Parathyroid adenoma (tissue), 2 donors: ENCODE results near the gene MKKS.

Experiments
- H2AFZ ChIP-seq: fragments of 300-600 bp; sonication (generic); one replicate; pipeline ENCODE4 v1.7.0; 2017; ENCODE audit warnings: antibody characterized with exemption, mild to moderate bottlenecking
- H3K27ac ChIP-seq: fragments of 300-600 bp; sonication (generic); one replicate; pipeline ENCODE4 v1.7.0; 2017
- H3K27me3 ChIP-seq: fragments of 300-600 bp; sonication (generic); one replicate; pipeline ENCODE4 v1.7.0; 2017; ENCODE audit warnings: low read length; ENCODE audit not compliant: control insufficient read depth, insufficient read depth
- H3K36me3 ChIP-seq: fragments of 300-600 bp; sonication (generic); one replicate; pipeline ENCODE4 v1.7.0; 2017; ENCODE audit warnings: low read length; ENCODE audit not compliant: control insufficient read depth, insufficient read depth
- H3K4me1 ChIP-seq: fragments of 300-600 bp; sonication (generic); one replicate; pipeline ENCODE4 v1.7.0; 2017; ENCODE audit warnings: control low read depth
- H3K4me2 ChIP-seq: fragments of 300-600 bp; sonication (generic); one replicate; pipeline ENCODE4 v1.7.0; 2017; ENCODE audit warnings: low read length
- H3K4me3 ChIP-seq: fragments of 300-600 bp; sonication (generic); one replicate; pipeline ENCODE4 v1.7.0; 2017; ENCODE audit warnings: low read depth, low read length
- H3K79me2 ChIP-seq: fragments of 300-600 bp; sonication (generic); one replicate; pipeline ENCODE4 v1.7.0; 2017; ENCODE audit warnings: control low read depth
- H3K9ac ChIP-seq: fragments of 300-600 bp; sonication (generic); one replicate; pipeline ENCODE4 v1.7.0; 2017; ENCODE audit warnings: mild to moderate bottlenecking
- H3K9me3 ChIP-seq: fragments of 300-600 bp; sonication (generic); one replicate; pipeline ENCODE4 v1.7.0; 2017; ENCODE audit warnings: low read length; ENCODE audit not compliant: control insufficient read depth
- CTCF ChIP-seq: fragments of 300-600 bp; sonication (generic); IDR thresholded peaks from one replicate; pipeline ENCODE4 v1.7.0; 2017; ENCODE audit warnings: antibody characterized with exemption, mild to moderate bottlenecking
- donor health status: primary hyperparathyroidism.

Gene MKKS

GRCh38 chr20:10430704-10431103 lies 3.3 kb downstream of the MKKS start:
- H3K4me1 ChIP-seq: peaks cover 5% of the 10 kb centered on the region
- no peaks in the 10 kb centered on the region for H3K27me3 ChIP-seq
- no peak overlapping the region for H3K4me3 ChIP-seq
- H3K36me3 ChIP-seq: no peaks in the 10 kb centered on the region
- no peaks in the 10 kb centered on the region for H3K9me3 ChIP-seq
- no peak overlapping the region for H3K27ac ChIP-seq
- TF ChIP-seq CTCF: no peak
- H3K4me2 ChIP-seq: no peak overlapping the region
- peaks cover 15% of the 10 kb centered on the region for H3K79me2 ChIP-seq
- no peak overlapping the region for H2AFZ ChIP-seq
- no peak overlapping the region for H3K9ac ChIP-seq

GRCh38 chr20:10430000-10430466 lies 4.0 kb downstream of the MKKS start:
- H3K4me2 ChIP-seq: no peak overlapping the region
- H3K4me1 ChIP-seq: peaks cover 5% of the 10 kb centered on the region
- no peaks in the 10 kb centered on the region for H3K9me3 ChIP-seq
- TF ChIP-seq CTCF: no peak
- H3K27me3 ChIP-seq: no peaks in the 10 kb centered on the region
- no peak overlapping the region for H2AFZ ChIP-seq
- H3K36me3 ChIP-seq: no peaks in the 10 kb centered on the region
- H3K4me3 ChIP-seq: no peak overlapping the region
- no peak overlapping the region for H3K9ac ChIP-seq
- no peak overlapping the region for H3K27ac ChIP-seq
- H3K79me2 ChIP-seq: peaks cover 15% of the 10 kb centered on the region

DNA sequence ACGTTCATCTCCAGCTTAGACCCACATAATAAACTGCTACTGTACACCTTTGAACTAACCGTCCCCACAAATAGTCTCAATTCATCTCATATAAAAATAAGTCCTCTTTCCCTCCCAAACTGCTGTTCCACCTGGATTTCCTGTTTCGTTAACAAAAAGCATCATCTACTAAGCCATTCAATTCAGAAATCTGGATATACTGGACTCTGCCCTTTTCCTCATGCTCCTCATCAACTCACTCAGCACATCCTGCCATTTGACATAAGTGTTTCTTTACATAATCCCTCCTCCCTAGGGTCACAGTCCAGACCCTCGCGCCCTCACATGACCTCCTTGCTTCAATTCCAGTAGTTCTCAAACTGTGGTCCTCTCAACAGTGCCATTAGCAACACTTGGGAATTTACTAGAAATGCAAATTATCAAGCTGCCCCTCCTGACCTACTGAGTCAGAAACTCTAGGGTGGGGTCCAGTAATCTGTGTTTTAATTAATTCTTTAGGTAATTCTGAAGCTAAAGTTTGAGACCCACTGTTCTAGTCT lies 4.5 kb downstream of the MKKS start:
- no peak overlapping the region for H3K27ac ChIP-seq
- H3K9me3 ChIP-seq: no peaks in the 10 kb centered on the region
- peaks cover 15% of the 10 kb centered on the region for H3K79me2 ChIP-seq
- H3K27me3 ChIP-seq: no peaks in the 10 kb centered on the region
- no peak overlapping the region for H3K9ac ChIP-seq
- H3K4me1 ChIP-seq: peaks cover 5% of the 10 kb centered on the region
- TF ChIP-seq CTCF: no peak
- no peaks in the 10 kb centered on the region for H3K36me3 ChIP-seq
- H3K4me2 ChIP-seq: no peak overlapping the region
- no peak overlapping the region for H2AFZ ChIP-seq
- no peak overlapping the region for H3K4me3 ChIP-seq

DNA sequence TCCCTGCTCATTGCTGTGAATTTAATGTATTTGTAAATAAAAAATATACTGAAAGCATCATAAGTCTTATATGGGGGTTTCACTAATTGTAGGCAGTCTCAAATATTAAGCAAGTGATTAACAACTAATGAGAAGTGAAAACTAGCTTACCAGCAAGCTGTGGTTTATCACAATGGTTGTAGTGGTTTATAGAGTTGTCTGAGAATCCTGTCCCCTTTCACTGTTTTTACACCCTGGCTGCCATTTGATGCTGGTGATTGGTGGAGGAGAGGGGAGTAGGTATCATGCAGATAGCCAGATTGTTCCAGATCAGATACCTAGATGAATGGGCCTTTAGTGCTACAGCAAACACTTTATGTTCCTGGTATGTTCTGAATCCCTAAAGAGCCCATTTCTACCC lies 6.0 kb downstream of the MKKS start:
- Histone ChIP-seq H3K4me1 (peaks cover 5% of the 10 kb centered on the region), H3K27ac (no peak overlapping the region)

More for the DNA sequence above, 6.0 kb downstream of the MKKS start:
- no peak for TF ChIP-seq CTCF
- Histone ChIP-seq H3K27me3 (no peaks in the 10 kb centered on the region), H3K79me2 (peaks cover 18% of the 10 kb centered on the region), H2AFZ (no peak overlapping the region), H3K4me2 (no peak overlapping the region), H3K9ac (no peak overlapping the region), H3K9me3 (no peaks in the 10 kb centered on the region), H3K36me3 (no peaks in the 10 kb centered on the region), H3K4me3 (no peak overlapping the region)
